ENCODE measurements around the gene GALNT1.

GALNT1 gene

GRCh38 chr18:35728676-35729075 lies 147.1 kb downstream of the GALNT1 start:
- no peak for DNase-seq

- DNase-seq: no peak
Observed at GRCh38 chr18:35729991-35730668, 148.6 kb downstream of the GALNT1 start.

GRCh38 chr18:35730691-35731370 lies 149.3 kb downstream of the GALNT1 start:
- peak; percentile 47 for DNase-seq

GRCh38 chr18:35731701-35732100 lies 150.2 kb downstream of the GALNT1 start:
- no peak for DNase-seq

GRCh38 chr18:35732162-35732561 lies 150.6 kb downstream of the GALNT1 start:
- no peak for DNase-seq

GRCh38 chr18:35732636-35733035 lies 151.1 kb downstream of the GALNT1 start:
- DNase-seq: peak; percentile 40

GRCh38 chr18:35733408-35733807 lies 151.9 kb downstream of the GALNT1 start:
- no peak for DNase-seq

- DNase-seq: no peak
Observed at GRCh38 chr18:35736696-35737095, 155.2 kb downstream of the GALNT1 start.

GRCh38 chr18:35739778-35740177 lies 158.2 kb downstream of the GALNT1 start:
- no peak for DNase-seq

- DNase-seq: no peak
Observed at GRCh38 chr18:35740656-35741055, 159.1 kb downstream of the GALNT1 start.

- DNase-seq: no peak
Observed at GRCh38 chr18:35743916-35744315, 162.4 kb downstream of the GALNT1 start.

- DNase-seq: no peak
Observed at GRCh38 chr18:35745814-35746213, 164.3 kb downstream of the GALNT1 start.

- DNase-seq: no peak
Observed at GRCh38 chr18:35746826-35747339, 165.3 kb downstream of the GALNT1 start.

GRCh38 chr18:35747894-35748472 lies 166.4 kb downstream of the GALNT1 start:
- DNase-seq: no peak

- DNase-seq: no peak
Observed at GRCh38 chr18:35749701-35750100, 168.2 kb downstream of the GALNT1 start.

GRCh38 chr18:35750929-35751328 lies 169.4 kb downstream of the GALNT1 start:
- no peak for DNase-seq

GRCh38 chr18:35753306-35753910 lies 171.9 kb downstream of the GALNT1 start:
- no peak for DNase-seq

- no peak for DNase-seq
Observed at GRCh38 chr18:35754464-35754863, 172.9 kb downstream of the GALNT1 start.

- no peak for DNase-seq
Observed at GRCh38 chr18:35755369-35755768, 173.8 kb downstream of the GALNT1 start.

GRCh38 chr18:35756506-35757117 lies 175.1 kb downstream of the GALNT1 start:
- DNase-seq: no peak

All from right hindlimb (tissue), 1 donor.